ENCODE results near the gene NCKAP5.

- TF ChIP-seq CTCF (IDR thresholded peaks at IDR 0.05 in 8 of 11, conservative IDR thresholded peaks at IDR 0.05 in 3 of 11) = no peak
- no peak for TF ChIP-seq POLR2A (IDR thresholded peaks at IDR 0.05)
- no peak for TF ChIP-seq POLR2AphosphoS5 (IDR thresholded peaks at IDR 0.05)
These were observed 265.1 kb downstream of the NCKAP5 start for GRCh38 chr2:133303150-133303549.

Measured in spleen (tissue), 7 donors.